SK-N-SH (cell line): Measurements from ENCODE around the gene DDX1. TPM values are rescaled to one million over a fixed set of nuclear protein-coding genes. Genes with fewer than 3 reads are reported as not detected.

Source experiments
- CTCF ChIA-PET: fragments of 300-600, 350-600 bp; formaldehyde crosslinking; extraction: SDS; loops from one replicate; lab custom pipeline; 2021; lab: Yijun Ruan, JAX
- POLR2A ChIA-PET: fragments of 350-600 bp; sonication (Branson Sonifier 250); formaldehyde crosslinking; extraction: SDS; loops from one replicate; lab custom pipeline; 2020; ENCODE audit warnings: antibody characterized with exemption, inconsistent platforms; lab: Yijun Ruan, JAX
- DNase-seq: peaks from one replicate; pipeline ENCODE4 v3.0.0; 2012
- H2AFZ ChIP-seq: fragments of 200-600 bp; sonication (generic); 2 replicates; pipeline ENCODE4 v1.8.1; 2016; ENCODE audit warnings: antibody characterized with exemption, mild to moderate bottlenecking, low read depth
- H3F3A ChIP-seq: fragments of 200-600 bp; sonication (generic); replicated peaks from 2 replicates; pipeline ENCODE3; 2016; ENCODE audit warnings: antibody characterized with exemption, mild to moderate bottlenecking; ENCODE audit not compliant: insufficient read depth
- H3K27ac ChIP-seq, 2 experiments: fragments of 200-500 bp in 1 of 2; fragments of 200-600 bp in 1 of 2; sonication (Bioruptor generic) in 1 of 2; sonication (generic), shearing (Covaris generic) in 1 of 2; 2 replicates each; pipeline versions ENCODE4 v1.5.1 to v1.6.1; 2014 to 2016; ENCODE audit warnings: low read depth in 2 of 2, inconsistent platforms in 1 of 2, low read length in 1 of 2, mild to moderate bottlenecking in 1 of 2, mixed read lengths in 1 of 2
- H3K27me3 ChIP-seq: fragments of 200-600 bp; sonication (generic), shearing (Covaris generic); 2 replicates; pipeline ENCODE4 v1.6.1; 2016; ENCODE audit warnings: mixed run types; ENCODE audit not compliant: insufficient read depth
- H3K36me3 ChIP-seq, 2 experiments: fragments of 200-500 bp in 1 of 2; fragments of 200-600 bp in 1 of 2; sonication (Bioruptor generic) in 1 of 2; sonication (generic) in 1 of 2; replicated peaks in 1 of 2; 2 replicates each; pipeline versions ENCODE3 to v1.5.1; 2014 to 2016; ENCODE audit warnings: low read length in 1 of 2, mild to moderate bottlenecking in 1 of 2; ENCODE audit not compliant: insufficient read depth in 2 of 2, control insufficient read depth in 1 of 2
- H3K4me1 ChIP-seq, 2 experiments: fragments of 200-500 bp in 1 of 2; fragments of 200-600 bp in 1 of 2; sonication (Bioruptor generic) in 1 of 2; sonication (generic), shearing (Covaris generic) in 1 of 2; 2 replicates each; pipeline versions ENCODE4 v1.5.1 to v1.6.1; 2014 to 2016; ENCODE audit warnings: low read depth in 1 of 2, low read length in 1 of 2, mixed run types in 1 of 2; ENCODE audit not compliant: insufficient read depth in 2 of 2, control insufficient read depth in 1 of 2
- H3K4me2 ChIP-seq: fragments of 200-600 bp; sonication (generic), shearing (Covaris generic); 2 replicates; pipeline ENCODE4 v1.6.1; 2017; ENCODE audit warnings: mixed run types
- H3K4me3 ChIP-seq, 2 experiments: fragments of 200-500 bp in 1 of 2; fragments of 200-600 bp in 1 of 2; sonication (Bioruptor generic) in 1 of 2; sonication (generic), shearing (Covaris generic) in 1 of 2; 2 replicates each; pipeline versions ENCODE4 v1.5.1 to v1.8.1; 2014 to 2016; ENCODE audit warnings: low read depth in 2 of 2, inconsistent platforms in 1 of 2, low read length in 1 of 2, mild to moderate bottlenecking in 1 of 2, mixed read lengths in 1 of 2, moderate library complexity in 1 of 2
- H3K79me2 ChIP-seq: fragments of 200-600 bp; sonication (generic); 2 replicates; pipeline ENCODE4 v1.8.1; 2017; ENCODE audit warnings: mild to moderate bottlenecking; ENCODE audit not compliant: insufficient read depth
- H3K9ac ChIP-seq: fragments of 200-600 bp; sonication (generic); 2 replicates; pipeline ENCODE4 v1.6.1; 2017; ENCODE audit warnings: mixed run types
- H3K9me2 ChIP-seq: fragments of 200-600 bp; sonication (generic); 2 replicates; pipeline ENCODE4 v1.6.1; 2017; ENCODE audit warnings: mixed run types
- H3K9me3 ChIP-seq: fragments of 200-600 bp; sonication (generic); 2 replicates; pipeline ENCODE4 v1.6.1; 2017; ENCODE audit warnings: mixed run types, mild to moderate bottlenecking, moderate library complexity
- H4K20me1 ChIP-seq: fragments of 200-600 bp; sonication (generic); 2 replicates; pipeline ENCODE4 v1.6.1; 2017; ENCODE audit warnings: mild to moderate bottlenecking, mixed run types; ENCODE audit not compliant: insufficient read depth
- ELF1 ChIP-seq: IDR thresholded peaks from 2 replicates; pipeline ENCODE4 v1.4.0; 2012
- EZH2phosphoT487 ChIP-seq: fragments of 200-600 bp; sonication (generic); IDR thresholded peaks from 2 replicates; pipeline ENCODE4 v1.6.1; 2017; ENCODE audit warnings: low read depth, mixed run types, mild to moderate bottlenecking, antibody characterized with exemption, moderate library complexity, borderline replicate concordance
- FOXJ3 ChIP-seq: sonication (generic); formaldehyde crosslinking; IDR thresholded peaks from 2 replicates; pipeline ENCODE4 v1.5.1; 2020; ENCODE audit warnings: mild to moderate bottlenecking, missing genetic modification reagents
- FOXM1 ChIP-seq: IDR thresholded peaks from 2 replicates; pipeline ENCODE4 v1.4.0; 2012; ENCODE audit warnings: low read depth, mild to moderate bottlenecking
- IRF3 ChIP-seq: fragments of 150-350 bp; IDR thresholded peaks from 2 replicates; pipeline ENCODE4 v1.6.1; 2016; ENCODE audit warnings: mild to moderate bottlenecking, low read depth, low read length
- MEF2A ChIP-seq: IDR thresholded peaks from 2 replicates; pipeline ENCODE4 v1.4.0; 2012; ENCODE audit warnings: low read depth, borderline replicate concordance
- MXI1 ChIP-seq: IDR thresholded peaks from 2 replicates; pipeline ENCODE4 v1.6.1; 2012; ENCODE audit warnings: mild to moderate bottlenecking, low read depth, low read length, improper control_type of control experiment
- NFIC ChIP-seq: IDR thresholded peaks from 2 replicates; pipeline ENCODE4 v1.4.0; 2012; ENCODE audit warnings: borderline replicate concordance
- NRF1 ChIP-seq: IDR thresholded peaks from 2 replicates; pipeline ENCODE4 v1.6.1; 2012; ENCODE audit warnings: low read depth, mild to moderate bottlenecking, low read length
- RAD21 ChIP-seq: IDR thresholded peaks from 2 replicates; pipeline ENCODE4 v1.6.1; 2012; ENCODE audit warnings: mild to moderate bottlenecking, low read length
- RCOR1 ChIP-seq: fragments of 150-350 bp; IDR thresholded peaks from 2 replicates; pipeline ENCODE4 v1.6.1; 2017; ENCODE audit warnings: antibody characterized with exemption, low read length
- RXRA ChIP-seq: IDR thresholded peaks from 2 replicates; pipeline ENCODE4 v1.4.0; 2012; ENCODE audit warnings: low read depth, mild to moderate bottlenecking, borderline replicate concordance
- SIN3A ChIP-seq: IDR thresholded peaks from 2 replicates; pipeline ENCODE4 v1.6.1; 2012; ENCODE audit warnings: low read depth, mild to moderate bottlenecking, low read length, moderate library complexity, borderline replicate concordance
- TAF1 ChIP-seq: IDR thresholded peaks from 2 replicates; pipeline ENCODE4 v1.6.1; 2012; ENCODE audit warnings: low read depth, mild to moderate bottlenecking, low read length, moderate library complexity, borderline replicate concordance
- WGBS: methylation state at CpG from one replicate; pipeline ENCODE4 v1.1.6; 2017; ENCODE audit warnings: low lambda C conversion rate; 5-methylcytosine and 5-hydroxymethylcytosine counted together
- polyA plus RNA-seq, 3 experiments: library from polyadenylated mRNA; depleted of rRNA; stranded (reverse); fragments of >200 nt; gene quantifications; 2 replicates each; pipeline ENCODE4 v1.2.3, GENCODE V29; 2012
- TF ChIP-seq, protein P1 (sequence below): fragments of 200-600 bp; sonication (generic); IDR thresholded peaks from 2 replicates; pipeline ENCODE4 v1.6.1; 2017; ENCODE audit warnings: antibody characterized with exemption, mild to moderate bottlenecking, moderate library complexity

The DDX1 gene
- polyA plus RNA-seq, 1 of the 3 experiments (the other 2 are of a cell fraction), result 54.5 TPM

- CTCF ChIA-PET, result interaction anchor here (1.0 kb wide), 1 partner anchor 9 kb away, joined by 3 read pairs; no protein-coding TSS in a partner anchor
Measured at GRCh38 chr2:15596968-15597367, 5.3 kb downstream of the DDX1 start.

DNA sequence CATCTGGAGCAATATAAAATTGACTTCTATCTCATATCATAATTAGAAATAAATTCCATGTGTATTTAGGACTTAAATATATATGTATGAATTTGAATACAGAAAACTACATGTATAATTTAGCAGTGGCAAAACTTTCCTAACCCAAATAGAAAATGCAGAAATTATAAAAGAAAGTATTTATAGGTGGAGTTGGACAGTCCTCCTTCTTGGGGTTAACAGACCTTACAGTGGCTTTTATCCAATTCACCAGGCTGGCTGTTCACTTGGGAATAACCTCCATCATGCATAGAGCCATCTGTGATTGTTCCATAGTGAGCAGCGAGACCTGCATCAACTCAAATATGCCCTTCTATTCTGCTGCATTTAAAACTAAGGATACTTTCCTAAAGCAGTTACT lies 8.3 kb downstream of the DDX1 start:
- H3K9ac ChIP-seq, result no peak overlapping the region
- DNase-seq, result no peak
- no peak overlapping the region for H3K27ac ChIP-seq
- WGBS, result 80% methylated on average over 1 of the region's 1 CpG
- H3K36me3 ChIP-seq, result peaks cover 96 to 97% of the 10 kb centered on the region in 2 experiments
- H3K9me2 ChIP-seq, result no peaks in the 10 kb centered on the region
- TF ChIP-seq MEF2A, result no peak
- no peak for TF ChIP-seq RCOR1
- TF ChIP-seq TAF1, result no peak
- TF ChIP-seq FOXJ3 (CRISPR knock-in tag), result no peak
- no peak for TF ChIP-seq NFIC
- peaks cover 7% of the 10 kb centered on the region; the same call in 1 of the 2 replicates for H4K20me1 ChIP-seq
- H3F3A ChIP-seq, result peaks cover 6% of the 10 kb centered on the region
- POLR2A ChIA-PET, result no interaction called here
- CTCF ChIA-PET, result no interaction called here
- no peaks in the 10 kb centered on the region for H3K4me1 ChIP-seq
- no peak overlapping the region for H3K4me2 ChIP-seq
- H3K9me3 ChIP-seq, result no peaks in the 10 kb centered on the region
- no peak overlapping the region for H3K4me3 ChIP-seq
- peaks cover 18% of the 10 kb centered on the region for H3K79me2 ChIP-seq
- no peak overlapping the region for H2AFZ ChIP-seq
- no peaks in the 10 kb centered on the region for H3K27me3 ChIP-seq

More at GRCh38 chr2:15596968-15597367, 5.3 kb downstream of the DDX1 start:
- H3K4me2 ChIP-seq, result no peak overlapping the region
- H3K4me1 ChIP-seq, result peaks cover 6 to 8% of the 10 kb centered on the region in 2 experiments; a peak in 3 of 4 replicates
- no peak for TF ChIP-seq ELF1
- no peak for TF ChIP-seq SIN3A
- TF ChIP-seq RCOR1, result no peak
- no peak for TF ChIP-seq EZH2phosphoT487
- TF ChIP-seq, protein P1, sequence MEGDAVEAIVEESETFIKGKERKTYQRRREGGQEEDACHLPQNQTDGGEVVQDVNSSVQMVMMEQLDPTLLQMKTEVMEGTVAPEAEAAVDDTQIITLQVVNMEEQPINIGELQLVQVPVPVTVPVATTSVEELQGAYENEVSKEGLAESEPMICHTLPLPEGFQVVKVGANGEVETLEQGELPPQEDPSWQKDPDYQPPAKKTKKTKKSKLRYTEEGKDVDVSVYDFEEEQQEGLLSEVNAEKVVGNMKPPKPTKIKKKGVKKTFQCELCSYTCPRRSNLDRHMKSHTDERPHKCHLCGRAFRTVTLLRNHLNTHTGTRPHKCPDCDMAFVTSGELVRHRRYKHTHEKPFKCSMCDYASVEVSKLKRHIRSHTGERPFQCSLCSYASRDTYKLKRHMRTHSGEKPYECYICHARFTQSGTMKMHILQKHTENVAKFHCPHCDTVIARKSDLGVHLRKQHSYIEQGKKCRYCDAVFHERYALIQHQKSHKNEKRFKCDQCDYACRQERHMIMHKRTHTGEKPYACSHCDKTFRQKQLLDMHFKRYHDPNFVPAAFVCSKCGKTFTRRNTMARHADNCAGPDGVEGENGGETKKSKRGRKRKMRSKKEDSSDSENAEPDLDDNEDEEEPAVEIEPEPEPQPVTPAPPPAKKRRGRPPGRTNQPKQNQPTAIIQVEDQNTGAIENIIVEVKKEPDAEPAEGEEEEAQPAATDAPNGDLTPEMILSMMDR, result no peak
- no peak for TF ChIP-seq MXI1
- TF ChIP-seq IRF3, result no peak
- no peak for TF ChIP-seq RXRA
- TF ChIP-seq NRF1, result no peak
- TF ChIP-seq FOXM1, result no peak
- no peak for TF ChIP-seq RAD21
- POLR2A ChIA-PET, result no interaction called here
- no peak overlapping the region for H2AFZ ChIP-seq
- 96% methylated on average over 4 of the region's 4 CpGs for WGBS
- H3K4me3 ChIP-seq, result no peak overlapping the region
- H3K27me3 ChIP-seq, result no peaks in the 10 kb centered on the region
- peaks cover 49% of the 10 kb centered on the region for H3K79me2 ChIP-seq
- peaks cover 27% of the 10 kb centered on the region for H4K20me1 ChIP-seq
- H3K9ac ChIP-seq, result no peak overlapping the region
- H3F3A ChIP-seq, result peaks cover 13% of the 10 kb centered on the region
- peaks cover 70 to 75% of the 10 kb centered on the region in 2 experiments for H3K36me3 ChIP-seq
- DNase-seq, result no peak
- H3K9me2 ChIP-seq, result no peaks in the 10 kb centered on the region
- H3K27ac ChIP-seq, result no peak overlapping the region
- no peaks in the 10 kb centered on the region for H3K9me3 ChIP-seq
